DMS153 treated with DMSO at 0.1 percent for 48 hours (cell line): Measurements from ENCODE around the gene MDP1.

Experiments
- DNase-seq: peaks from one replicate; lab custom pipeline; 2025; ENCODE audit not compliant: unreplicated experiment; lab: John Stamatoyannopoulos, UW

The MDP1 gene

GRCh38 chr14:24215495-24216344 is at the start of gene MDP1:
Gene MDP1, minus strand, starts transcription at chr14:24216066. Its CDS starts 111 bp downstream, at chr14:24215955.
- peak; percentile 68 for DNase-seq

- DNase-seq: no peak
These were observed 48.4 kb upstream of the MDP1 start for GRCh38 chr14:24264298-24264697.

DNA sequence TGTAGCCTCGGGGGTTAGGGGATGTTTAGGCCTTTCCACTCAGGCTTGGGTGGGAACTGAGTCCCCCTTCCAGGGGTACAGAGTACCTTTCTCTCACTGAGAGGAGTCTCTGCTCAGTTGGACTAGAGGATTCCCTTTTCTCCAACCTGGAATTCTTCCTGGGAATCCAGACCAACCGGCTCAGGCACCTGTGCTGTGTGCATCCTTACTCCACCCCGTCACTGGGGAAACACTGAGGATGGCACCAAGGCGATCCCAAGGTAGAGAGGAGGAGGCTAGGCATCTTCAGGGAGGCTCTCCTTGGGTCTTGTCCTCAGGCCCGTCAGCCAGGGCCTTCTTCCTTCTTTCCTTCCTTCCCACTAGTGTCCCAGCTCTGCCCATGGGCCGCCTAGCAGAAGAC is 48.0 kb upstream of the MDP1 start:
- no peak for DNase-seq

DNA sequence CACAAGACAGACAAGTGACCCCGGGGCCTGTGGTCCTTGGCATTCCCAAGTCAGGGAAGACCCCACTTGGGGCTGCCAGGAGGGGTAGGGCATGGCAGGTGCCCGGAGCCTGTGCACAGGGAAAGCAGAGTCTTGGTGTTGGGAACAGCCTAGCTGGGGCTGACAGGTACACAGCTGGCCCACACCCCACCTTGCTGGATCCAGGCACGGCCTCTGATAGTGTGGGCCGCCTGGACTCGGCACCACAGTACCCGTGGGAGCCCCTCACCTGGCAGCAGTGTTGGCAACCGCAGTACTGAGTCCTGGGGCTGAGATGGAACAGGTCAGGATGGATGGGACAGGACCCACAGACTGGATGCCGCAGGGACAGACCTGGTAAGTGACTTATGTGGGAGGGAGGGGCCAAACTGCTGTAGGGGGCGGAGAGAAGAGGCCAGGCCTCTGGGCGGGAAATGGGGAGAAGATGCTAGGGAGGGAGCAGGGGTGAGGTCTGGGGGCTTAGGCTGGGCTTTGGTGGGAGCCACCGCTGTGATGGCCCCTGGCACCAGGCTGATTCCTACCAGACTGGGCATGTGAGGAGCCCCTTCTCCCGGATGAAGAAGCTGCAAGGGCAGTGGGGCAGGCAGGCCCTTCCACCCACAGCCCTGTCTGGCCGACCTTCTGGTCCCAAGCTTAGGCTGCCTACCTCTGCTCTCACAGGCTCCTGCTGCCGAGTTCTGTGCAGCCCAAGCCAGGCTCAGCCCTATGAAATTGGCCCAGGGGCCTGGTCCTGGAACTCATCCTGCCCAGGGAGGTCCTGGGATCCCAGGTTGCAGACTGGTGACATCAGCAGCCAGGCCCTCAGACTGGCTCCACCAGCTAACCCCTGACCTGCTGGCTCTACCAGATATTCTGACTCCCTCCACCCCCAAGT is 47.2 kb upstream of the MDP1 start, which contains the start of gene TGM1:
Gene TGM1 (minus strand): TSS at position 357 of the 913 bp plus-strand sequence. CDS start 825 bp downstream, outside the sequence.
- no peak for DNase-seq

- DNase-seq: no peak
These were observed 46.1 kb upstream of the MDP1 start for GRCh38 chr14:24261969-24262327.

- no peak for DNase-seq
These were observed 45.5 kb upstream of the MDP1 start for GRCh38 chr14:24261256-24261968.

GRCh38 chr14:24260780-24261157 is 44.9 kb upstream of the MDP1 start:
- DNase-seq: no peak

DNA sequence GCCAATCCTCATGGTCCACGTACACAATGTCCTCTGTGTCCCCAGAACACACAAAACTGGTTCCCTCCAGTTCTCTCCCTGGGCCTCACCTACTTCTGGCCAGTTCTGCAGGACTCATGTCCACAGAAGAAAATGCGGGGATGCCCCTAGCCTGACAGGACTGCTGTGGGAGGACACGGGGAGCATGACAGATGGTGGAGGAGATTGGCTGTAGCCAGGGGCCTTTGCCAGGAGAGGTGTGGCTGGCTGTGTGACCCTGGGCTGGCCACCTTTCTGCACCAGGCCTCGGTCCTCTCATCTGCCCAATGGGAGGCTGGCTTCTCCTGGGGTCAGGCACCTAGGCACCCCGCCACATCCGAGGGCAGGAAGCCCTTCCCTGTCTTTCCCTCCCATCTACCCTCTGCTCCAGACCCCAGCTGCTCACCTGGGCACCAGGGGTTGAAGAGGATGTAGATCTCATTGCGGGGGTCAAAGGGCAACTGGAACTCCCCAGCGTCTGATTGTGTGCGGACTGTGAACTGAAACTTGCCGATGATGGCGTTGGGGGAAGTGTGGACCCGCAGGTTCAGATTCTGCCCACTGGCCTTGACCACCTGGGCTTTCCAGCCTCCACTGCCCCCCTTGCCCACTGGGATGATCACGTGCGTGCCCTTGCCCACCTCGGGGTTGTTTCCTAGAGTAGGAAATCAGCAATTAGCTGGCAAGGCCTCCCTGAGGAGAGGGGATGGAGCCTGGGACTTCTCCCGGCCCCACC is 44.3 kb upstream of the MDP1 start:
- DNase-seq: no peak

DNA sequence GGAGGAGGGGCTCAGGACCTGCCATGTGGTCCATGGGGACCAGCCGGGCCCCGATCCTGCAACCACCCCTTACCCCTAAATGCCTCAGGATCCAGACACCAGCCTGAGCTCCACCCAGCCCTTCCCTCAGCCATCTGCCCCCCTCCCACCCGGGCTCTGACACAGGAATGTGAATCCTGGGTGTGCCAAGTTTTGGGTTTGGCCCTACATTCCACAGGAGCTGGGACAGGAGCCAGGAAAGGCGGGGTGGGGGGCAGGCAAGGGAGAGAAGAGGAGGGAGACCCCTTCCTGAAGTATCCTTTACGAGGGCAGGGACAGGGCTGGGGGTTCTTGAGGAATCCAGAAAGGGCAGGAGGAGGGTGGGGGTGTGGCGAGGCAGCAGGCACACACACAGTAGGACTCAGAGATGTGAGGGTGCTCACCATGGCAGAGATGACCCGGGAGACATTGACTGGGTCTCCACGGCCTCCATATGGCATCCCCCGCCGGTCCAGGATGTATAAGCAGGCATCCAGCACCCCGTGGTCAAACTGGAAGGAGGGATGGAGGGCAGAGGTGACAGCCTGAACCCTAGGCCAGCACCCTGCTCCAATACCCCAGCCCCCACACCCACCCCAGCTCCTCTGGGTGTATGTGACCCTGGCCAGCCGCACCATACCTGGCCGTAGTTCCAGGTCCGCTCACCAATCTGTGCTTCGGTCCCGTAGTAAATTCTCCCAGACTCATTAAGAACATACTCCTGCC is 43.6 kb upstream of the MDP1 start:
- DNase-seq: no peak

- no peak for DNase-seq
These were observed 42.8 kb upstream of the MDP1 start for GRCh38 chr14:24258548-24259265.

GRCh38 chr14:24258119-24258518 is 42.3 kb upstream of the MDP1 start:
- no peak for DNase-seq

GRCh38 chr14:24256960-24257359 is 41.1 kb upstream of the MDP1 start:
- no peak for DNase-seq

DNA sequence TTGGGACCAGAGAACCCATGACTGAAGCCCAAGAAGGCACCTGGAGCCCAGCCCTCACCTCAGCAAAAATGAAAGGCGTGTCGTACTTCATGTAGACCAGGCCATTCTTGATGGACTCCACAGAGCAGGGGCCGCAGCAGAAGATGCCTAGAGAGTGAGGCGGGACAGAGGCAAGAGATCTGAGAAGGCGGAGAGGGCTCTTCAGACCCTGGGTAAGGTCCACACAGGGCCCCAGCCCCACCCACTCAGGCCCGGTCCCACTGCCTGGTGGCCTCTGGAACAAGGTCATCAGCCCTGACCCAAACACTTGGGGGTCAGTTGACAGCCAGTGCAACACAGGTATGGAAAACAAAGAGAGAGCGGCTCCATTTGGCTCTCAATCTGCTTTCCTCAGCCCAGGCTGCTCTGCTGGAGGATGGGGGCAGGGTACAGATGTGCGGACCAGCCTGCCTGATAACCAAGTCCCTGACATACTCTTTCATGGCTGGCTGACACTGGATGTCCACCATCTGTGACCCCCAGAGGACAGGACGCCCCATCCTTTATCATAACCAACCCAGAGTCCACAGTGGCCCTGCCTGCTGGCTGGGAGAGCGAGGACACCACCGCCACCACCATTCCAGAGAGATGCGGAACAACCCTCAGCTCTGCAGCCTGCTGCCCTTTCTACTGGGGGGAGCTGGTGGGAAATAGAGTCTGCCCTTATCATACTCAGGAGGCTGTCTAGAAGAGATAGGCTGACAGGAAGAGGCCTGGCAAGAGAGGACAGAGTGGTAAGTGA is 40.3 kb upstream of the MDP1 start:
- no peak for DNase-seq

DNA sequence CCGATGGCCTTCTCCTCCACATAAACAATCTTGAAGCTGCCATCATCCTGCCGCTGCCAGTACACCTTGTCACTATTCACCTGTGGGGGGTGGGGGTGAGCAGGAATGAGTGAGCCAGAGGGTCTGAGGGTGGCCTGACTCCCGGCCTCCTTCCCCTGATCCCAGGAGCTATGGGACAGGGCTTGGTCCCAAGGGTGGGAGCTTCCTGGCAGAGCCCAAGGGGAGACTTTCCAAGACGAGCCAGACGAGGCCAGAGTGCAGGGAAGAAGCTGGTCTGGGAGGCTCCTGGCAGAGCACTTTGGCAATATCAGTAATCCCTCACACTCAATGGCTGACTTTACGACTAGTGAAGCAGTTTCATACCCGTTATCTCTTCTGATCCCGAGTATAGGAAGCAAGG is 39.6 kb upstream of the MDP1 start:
- no peak for DNase-seq

GRCh38 chr14:24254630-24255392 is 38.9 kb upstream of the MDP1 start:
- DNase-seq: no peak

DNA sequence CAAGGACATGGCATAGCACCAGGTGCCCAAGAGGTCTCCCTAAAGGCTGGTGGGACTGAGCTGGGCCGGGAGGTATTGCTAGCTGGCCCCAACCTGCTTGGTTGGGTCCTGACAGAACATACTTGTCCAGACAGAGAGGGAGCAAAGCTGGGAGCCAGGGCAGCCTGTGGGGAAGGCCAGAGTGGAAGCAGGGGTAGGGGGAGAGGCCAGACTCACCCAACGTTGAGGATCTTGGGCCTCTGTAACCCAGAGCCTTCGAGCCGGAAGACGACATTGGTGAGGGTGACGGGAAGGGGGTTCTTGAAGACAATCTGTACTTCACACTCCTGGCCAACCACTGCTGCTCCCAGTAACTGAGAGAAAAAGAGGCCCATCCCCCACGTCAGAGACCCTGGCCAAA is 38.1 kb upstream of the MDP1 start:
- no peak for DNase-seq

DNA sequence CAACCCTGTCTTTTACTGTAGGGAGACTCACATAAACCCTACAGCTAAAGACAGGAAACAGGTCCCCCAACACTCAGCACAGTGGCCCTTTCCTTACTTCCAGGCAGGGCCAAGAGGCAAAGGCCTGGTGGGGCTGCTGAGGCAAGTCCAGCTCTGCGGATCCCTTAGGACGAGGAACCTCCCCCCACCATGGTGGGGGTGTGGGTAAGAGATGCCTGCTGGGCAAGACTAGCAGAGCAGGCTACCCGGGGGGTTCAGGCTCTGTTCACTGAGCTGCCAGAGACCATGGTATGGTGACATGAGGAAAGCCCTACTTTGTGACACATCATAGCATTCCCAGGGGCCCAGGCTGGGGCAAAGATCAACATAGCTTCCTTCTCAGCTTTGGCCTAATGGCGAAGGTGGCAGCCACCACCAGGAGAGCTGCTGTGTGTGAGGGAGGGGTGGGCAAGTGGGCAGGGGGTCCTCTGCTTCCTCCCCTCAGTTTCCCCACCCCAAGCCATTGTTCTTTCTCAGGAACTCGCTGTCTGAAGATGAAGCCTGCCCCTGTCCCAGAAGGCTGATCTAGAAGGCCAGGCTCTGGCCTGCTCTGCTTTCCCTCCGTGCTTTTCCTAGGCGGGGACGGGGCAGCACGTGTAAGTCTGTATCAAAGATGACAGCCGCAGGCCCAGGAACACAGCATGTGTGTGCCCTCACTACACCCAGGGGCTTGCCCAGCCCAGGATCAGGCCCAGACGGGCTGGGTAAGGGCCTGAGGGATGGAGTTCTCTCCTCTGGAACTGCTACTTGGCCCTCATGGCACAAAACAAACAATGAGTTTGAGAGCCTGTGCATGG is 36.6 kb upstream of the MDP1 start:
- no peak for DNase-seq
